Stomach smooth muscle (tissue), 2 donors: ENCODE measurements around the gene THEM5.

Source experiments
- H3K27ac ChIP-seq: one replicate; pipeline ENCODE4 v1.7.0; 2013; ENCODE audit warnings: mild to moderate bottlenecking, low read length, inconsistent platforms
- H3K27me3 ChIP-seq, 2 donors: one replicate each; pipeline ENCODE4 v1.7.0; 2013; ENCODE audit warnings: low read length in 2 of 2; ENCODE audit not compliant: insufficient read depth in 2 of 2, control insufficient read depth in 1 of 2
- H3K36me3 ChIP-seq, 2 donors: one replicate each; pipeline ENCODE4 v1.7.0; 2013; ENCODE audit warnings: low read length in 2 of 2; ENCODE audit not compliant: control insufficient read depth in 2 of 2, insufficient read depth in 2 of 2
- H3K4me1 ChIP-seq: one replicate; pipeline ENCODE4 v1.7.0; 2013; ENCODE audit warnings: low read length; ENCODE audit not compliant: control insufficient read depth, insufficient read depth
- H3K4me3 ChIP-seq, 2 donors: one replicate each; pipeline ENCODE4 v1.7.0; 2013; ENCODE audit warnings: low read length in 2 of 2
- H3K9ac ChIP-seq, 2 donors: one replicate each; pipeline ENCODE4 v1.7.0; 2013; ENCODE audit warnings: low read length in 2 of 2, mild to moderate bottlenecking in 1 of 2
- H3K9me3 ChIP-seq, 2 donors: one replicate each; pipeline ENCODE4 v1.7.0; 2013; ENCODE audit warnings: low read length in 2 of 2; ENCODE audit not compliant: control insufficient read depth in 2 of 2
- donor health status: healthy.
- donor health status: Pancreatic carcinoma.

The THEM5 gene

DNA sequence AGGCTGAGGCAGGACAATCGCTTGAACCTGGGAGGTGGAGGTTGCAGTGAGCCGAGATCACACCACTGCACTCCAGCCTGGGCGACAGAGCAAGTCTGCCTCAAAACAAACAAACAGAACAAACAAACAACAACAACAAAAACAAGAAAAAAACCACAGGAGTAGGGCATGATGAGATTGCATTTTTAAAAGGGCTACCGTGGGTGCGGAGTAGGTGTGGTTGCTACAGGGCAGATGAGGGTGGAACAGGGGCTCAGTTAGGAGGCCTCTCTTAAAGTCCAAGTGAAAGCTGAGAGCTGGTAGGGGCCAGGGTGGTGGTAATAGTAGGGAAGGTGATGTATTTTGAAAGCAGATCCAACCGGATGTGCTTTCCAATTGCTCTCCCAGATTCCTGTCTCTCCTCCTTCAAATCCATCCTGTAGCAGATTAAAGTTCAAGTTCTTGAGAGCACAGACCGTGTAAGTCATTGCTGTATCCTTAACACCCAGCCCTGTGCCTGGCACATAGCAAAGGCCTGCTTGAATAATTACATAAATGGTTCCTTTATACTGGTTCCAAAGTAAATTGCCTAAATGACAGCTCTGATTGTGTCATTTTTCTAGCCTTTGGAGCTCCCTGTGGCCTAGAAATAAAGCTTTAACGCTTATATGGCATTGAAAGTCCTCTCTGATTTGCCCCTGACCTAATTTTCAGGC lies 44.1 kb downstream of the THEM5 start:
- Histone ChIP-seq H3K9ac (no peak overlapping the region), H3K27ac (no peak overlapping the region), H3K9me3 (no peaks in the 10 kb centered on the region)

DNA sequence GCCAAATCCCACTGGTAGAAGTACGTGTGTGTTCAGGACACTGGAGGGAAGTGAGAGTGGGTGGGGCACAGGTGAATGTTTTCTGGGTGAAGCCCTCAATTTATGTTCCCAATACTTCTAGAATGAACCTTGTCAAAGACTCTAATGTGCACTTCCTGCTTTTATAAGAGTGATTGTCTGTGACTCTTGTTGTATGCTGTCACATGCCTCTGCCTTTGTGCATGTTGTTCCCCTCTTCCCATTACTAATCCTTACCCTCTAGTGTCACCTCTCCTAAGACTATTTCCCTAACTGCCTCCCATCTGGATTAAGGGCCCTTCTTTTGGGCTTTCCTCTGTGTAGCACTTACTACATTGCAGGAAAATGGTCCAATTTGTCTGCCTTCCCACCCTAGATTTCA lies 45.7 kb downstream of the THEM5 start:
- Histone ChIP-seq H3K9me3 (no peaks in the 10 kb centered on the region), H3K36me3 (no peaks in the 10 kb centered on the region), H3K4me1 (peaks cover 4% of the 10 kb centered on the region), H3K27me3 (peaks cover 6 to 10% of the 10 kb centered on the region in 2 donors), H3K27ac (no peak overlapping the region), H3K4me3 (no peak overlapping the region), H3K9ac (no peak overlapping the region)

More for the DNA sequence above, 44.1 kb downstream of the THEM5 start:
- H3K4me1 ChIP-seq: peaks cover 4% of the 10 kb centered on the region
- H3K27me3 ChIP-seq: peaks cover 3 to 5% of the 10 kb centered on the region in 2 donors
- H3K36me3 ChIP-seq: no peaks in the 10 kb centered on the region
- no peak overlapping the region for H3K4me3 ChIP-seq

DNA sequence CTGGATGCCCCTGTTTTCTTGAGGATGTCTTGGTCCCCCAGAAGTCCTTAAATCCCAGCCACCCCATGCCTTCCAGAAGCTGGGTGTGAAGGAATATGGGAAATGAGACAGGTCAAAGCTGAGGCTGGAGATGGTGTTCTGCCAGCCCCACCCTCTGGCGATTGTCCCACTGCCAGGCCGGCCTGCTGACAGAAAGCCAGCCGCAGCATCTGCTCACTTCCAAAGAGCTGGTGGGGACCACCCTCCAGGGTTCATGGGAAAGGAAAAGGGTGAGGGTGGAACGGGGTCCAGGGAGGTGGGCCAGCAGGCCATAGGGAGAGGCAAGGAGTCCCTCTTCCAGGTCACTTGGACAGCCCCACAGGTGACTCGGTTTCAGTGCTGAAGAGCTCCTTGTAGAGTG lies 46.4 kb downstream of the THEM5 start:
- no peak overlapping the region for H3K4me3 ChIP-seq
- H3K36me3 ChIP-seq: no peaks in the 10 kb centered on the region
- no peak overlapping the region for H3K9ac ChIP-seq

DNA sequence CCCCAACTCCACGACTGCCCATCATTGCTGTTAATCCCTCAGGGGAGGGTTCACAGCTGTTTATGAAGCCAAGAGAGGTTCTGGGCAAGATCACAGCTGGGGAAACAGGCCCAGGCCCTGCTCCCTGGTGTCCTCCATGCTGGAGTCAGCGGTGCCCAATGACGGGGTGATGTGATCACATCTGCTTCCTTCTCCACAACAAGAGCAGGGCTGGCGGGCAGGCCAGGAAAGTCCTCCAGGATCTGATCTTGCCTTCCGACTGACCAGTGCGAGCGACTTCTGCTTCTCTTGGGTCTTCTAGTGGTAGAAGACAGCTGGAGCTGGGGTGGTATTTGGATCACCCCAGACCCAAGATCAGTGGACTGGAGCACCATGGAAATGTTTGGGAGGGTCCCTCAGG lies 47.3 kb downstream of the THEM5 start:
- Histone ChIP-seq H3K4me3 (no peak overlapping the region), H3K36me3 (no peaks in the 10 kb centered on the region), H3K4me1 (peaks cover 4% of the 10 kb centered on the region), H3K9me3 (no peaks in the 10 kb centered on the region), H3K27me3 (peaks cover 14% of the 10 kb centered on the region in 2 donors), H3K27ac (no peak overlapping the region), H3K9ac (no peak overlapping the region)

More for the DNA sequence above, 46.4 kb downstream of the THEM5 start:
- no peaks in the 10 kb centered on the region for H3K9me3 ChIP-seq
- H3K27me3 ChIP-seq: peaks cover 6 to 11% of the 10 kb centered on the region in 2 donors
- H3K27ac ChIP-seq: no peak overlapping the region
- peaks cover 4% of the 10 kb centered on the region for H3K4me1 ChIP-seq

DNA sequence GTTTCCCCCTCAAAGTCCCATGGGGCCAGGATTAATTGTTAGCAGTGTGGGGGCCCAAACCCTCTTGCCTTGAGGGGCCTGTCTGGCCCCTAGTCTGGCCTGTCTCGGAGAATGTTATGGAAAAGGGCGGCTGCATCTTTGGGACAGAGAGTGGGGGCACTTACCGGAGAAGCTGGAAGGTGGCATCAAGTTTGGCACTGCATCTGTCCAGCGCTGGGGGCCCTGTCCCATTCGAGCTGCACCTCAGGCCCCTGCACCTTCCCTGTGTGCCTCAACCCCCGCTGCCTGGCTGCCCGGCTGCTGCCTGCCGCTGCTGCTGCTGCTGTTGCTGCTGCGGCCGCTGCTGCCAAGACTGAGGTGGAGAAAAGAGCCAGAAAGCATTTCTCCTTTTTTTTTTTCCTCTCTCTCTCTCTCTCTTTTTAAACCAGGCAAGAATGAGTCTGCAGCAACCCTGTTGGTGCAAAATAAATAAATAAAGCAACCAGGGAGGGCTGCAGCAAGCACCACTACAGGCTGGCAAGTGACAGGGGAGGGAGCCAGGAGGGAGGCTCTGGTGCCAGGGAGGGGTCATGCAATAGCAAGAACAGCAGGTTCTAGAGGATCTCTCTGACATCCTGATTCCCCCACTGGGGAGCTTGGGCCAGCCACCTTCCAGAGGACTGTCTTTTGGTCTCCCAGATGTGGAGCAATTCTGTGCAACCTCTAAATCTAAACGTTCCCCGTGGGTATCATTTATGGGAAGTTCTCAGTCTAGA lies 48.3 kb downstream of the THEM5 start, which contains the start of gene LINGO4:
Gene LINGO4, minus strand, starts transcription at position 354 of the 755 bp plus-strand sequence. CDS start 2,715 bp downstream, outside the sequence.
- Histone ChIP-seq H3K4me1 (peaks cover 4% of the 10 kb centered on the region), H3K9me3 (no peaks in the 10 kb centered on the region), H3K27me3 (peaks cover 18 to 19% of the 10 kb centered on the region in 2 donors), H3K27ac (no peak within 1 kb of the TSS), H3K4me3 (no peak within 1 kb of the TSS), H3K36me3 (no peaks in the 10 kb centered on the region), H3K9ac (no peak within 1 kb of the TSS)

DNA sequence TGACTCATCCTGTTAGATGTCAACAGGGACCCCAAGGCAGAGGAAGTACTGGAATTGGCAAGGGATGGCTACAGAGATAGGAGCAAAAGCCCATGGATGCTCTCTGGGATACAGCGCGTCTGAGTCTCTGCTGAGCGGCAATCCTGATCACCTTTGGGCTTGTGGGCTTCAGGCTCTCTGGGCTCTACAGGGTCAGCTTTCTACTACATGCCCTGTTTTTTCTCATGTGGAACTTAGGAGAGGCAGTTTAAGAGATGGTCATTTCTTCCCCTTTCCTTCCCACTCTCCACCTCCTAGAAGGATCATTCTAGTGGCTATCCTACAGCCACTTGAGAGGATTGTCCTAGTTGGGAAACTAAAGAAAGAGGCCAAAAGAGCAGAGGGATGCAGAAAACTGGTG lies 49.6 kb downstream of the THEM5 start:
- H3K27ac ChIP-seq: no peak overlapping the region
- no peaks in the 10 kb centered on the region for H3K36me3 ChIP-seq
- peaks cover 18 to 22% of the 10 kb centered on the region in 2 donors for H3K27me3 ChIP-seq
- H3K4me3 ChIP-seq: no peak overlapping the region
- H3K9ac ChIP-seq: no peak overlapping the region
- H3K4me1 ChIP-seq: peaks cover 4% of the 10 kb centered on the region
- no peaks in the 10 kb centered on the region for H3K9me3 ChIP-seq

DNA sequence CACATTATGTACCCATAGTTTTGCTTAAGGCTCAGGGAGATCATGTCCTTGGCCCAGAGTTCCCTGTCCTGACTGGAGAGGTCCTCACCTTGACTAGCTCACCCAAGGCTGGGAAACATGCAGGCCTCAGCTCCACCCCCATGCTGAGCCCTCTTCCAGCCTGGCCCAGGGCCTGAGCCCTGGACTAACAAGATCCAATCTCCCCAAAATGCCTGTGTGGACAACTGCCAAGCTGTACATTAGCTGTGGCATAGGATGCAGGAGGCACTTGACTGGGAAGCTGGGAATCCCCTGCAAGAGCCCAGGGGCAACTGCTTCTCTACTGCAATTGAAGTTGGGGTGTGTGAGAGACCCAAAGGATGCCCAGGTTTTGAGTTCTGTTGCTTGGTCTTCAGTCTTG lies 50.3 kb downstream of the THEM5 start:
- Histone ChIP-seq H3K4me1 (peaks cover 4% of the 10 kb centered on the region), H3K36me3 (no peaks in the 10 kb centered on the region), H3K4me3 (no peak overlapping the region), H3K27me3 (peaks cover 18 to 22% of the 10 kb centered on the region in 2 donors), H3K9ac (no peak overlapping the region), H3K9me3 (no peaks in the 10 kb centered on the region), H3K27ac (no peak overlapping the region)

DNA sequence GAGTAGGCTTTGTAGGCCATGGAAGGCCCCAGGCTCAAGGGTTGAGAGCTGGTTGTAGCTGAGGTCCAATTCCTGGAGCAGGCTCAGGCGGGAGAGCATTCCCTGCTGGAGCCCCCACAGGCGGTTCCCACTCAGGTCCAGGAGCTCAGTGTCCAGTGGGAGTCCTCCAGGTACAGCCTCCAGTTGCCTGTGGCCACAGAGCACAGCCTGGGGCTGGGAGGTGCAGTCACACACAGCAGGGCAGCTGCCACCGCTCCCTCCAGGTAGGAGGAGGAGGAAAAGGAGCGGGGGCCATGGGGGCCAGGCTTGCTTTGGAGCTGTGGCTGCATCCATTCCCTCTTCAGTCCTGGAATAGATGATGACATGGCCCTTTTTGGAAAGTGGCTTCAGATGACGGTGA lies 51.1 kb downstream of the THEM5 start:
- no peaks in the 10 kb centered on the region for H3K9me3 ChIP-seq
- H3K4me1 ChIP-seq: peaks cover 4% of the 10 kb centered on the region
- no peak overlapping the region for H3K27ac ChIP-seq
- H3K9ac ChIP-seq: no peak overlapping the region
- no peak overlapping the region for H3K4me3 ChIP-seq
- peaks cover 0 to 2% of the 10 kb centered on the region in 2 donors for H3K36me3 ChIP-seq
- peaks cover 18 to 22% of the 10 kb centered on the region in 2 donors for H3K27me3 ChIP-seq

DNA sequence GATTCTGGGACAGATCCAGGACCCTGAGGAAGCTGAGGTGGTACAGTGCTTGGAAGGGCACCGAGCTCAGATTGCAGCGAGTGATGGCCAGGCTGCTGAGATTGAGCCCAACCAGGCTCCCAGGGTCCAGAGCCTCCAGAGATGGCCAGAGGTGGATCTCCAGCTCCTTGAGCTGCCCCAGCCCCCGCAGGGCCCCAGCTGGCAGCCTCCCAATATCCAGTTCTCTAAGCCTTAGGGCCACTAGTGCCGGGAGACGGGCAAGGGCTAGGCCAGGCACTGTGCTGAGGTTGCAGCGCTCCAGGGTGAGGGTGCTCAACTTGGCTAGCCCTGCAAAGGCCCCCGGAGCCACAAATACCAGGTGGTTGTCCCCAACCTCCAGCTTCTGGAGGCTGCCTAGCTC lies 51.7 kb downstream of the THEM5 start:
- H3K36me3 ChIP-seq: peaks cover 0 to 2% of the 10 kb centered on the region in 2 donors
- no peak overlapping the region for H3K4me3 ChIP-seq
- H3K4me1 ChIP-seq: peaks cover 4% of the 10 kb centered on the region
- H3K9ac ChIP-seq: no peak overlapping the region
- H3K27ac ChIP-seq: no peak overlapping the region
- H3K9me3 ChIP-seq: no peaks in the 10 kb centered on the region
- H3K27me3 ChIP-seq: peaks cover 16 to 22% of the 10 kb centered on the region in 2 donors

DNA sequence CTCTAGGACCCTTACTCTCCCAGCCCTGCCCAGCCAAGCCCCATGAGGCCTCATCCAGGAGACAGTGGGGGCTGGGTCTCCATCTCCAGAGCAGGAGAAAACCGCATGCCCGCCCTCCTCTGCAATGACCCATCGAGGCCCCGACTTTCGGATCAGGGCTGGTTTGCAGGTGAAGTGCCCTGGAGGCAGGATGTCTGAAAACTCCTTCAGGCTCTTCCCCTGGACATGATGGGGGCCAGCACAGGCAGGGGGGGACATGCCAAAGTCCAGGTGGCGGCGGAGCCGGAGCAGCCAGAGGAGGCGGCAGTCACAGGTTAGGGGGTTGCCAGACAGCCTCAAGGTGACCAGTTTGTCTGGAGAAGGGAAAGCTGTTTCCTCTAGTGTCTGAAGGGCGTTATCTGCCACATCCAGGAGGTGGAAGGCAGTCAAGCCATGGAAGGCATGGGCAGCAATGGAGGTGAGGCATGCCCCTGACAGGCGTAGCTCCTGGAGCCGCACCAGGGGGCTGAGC lies 52.1 kb downstream of the THEM5 start:
- no peaks in the 10 kb centered on the region for H3K9me3 ChIP-seq
- peaks cover 0 to 2% of the 10 kb centered on the region in 2 donors for H3K36me3 ChIP-seq
- no peak overlapping the region for H3K4me3 ChIP-seq
- H3K9ac ChIP-seq: no peak overlapping the region
- peaks cover 4% of the 10 kb centered on the region for H3K4me1 ChIP-seq
- H3K27me3 ChIP-seq: peaks cover 16 to 21% of the 10 kb centered on the region in 2 donors
- no peak overlapping the region for H3K27ac ChIP-seq
